CD4-positive, alpha-beta T cell treated with Interleukin-17A for 1 hour (primary cell): Measurements from ENCODE around the gene PEAK1.
"Not testable (repeated sequence)": the region's sequence is repeated elsewhere in the genome, so short reads cannot be mapped to it uniquely, and the experiment has no call there.

ENCODE experiments used
- DNase-seq: peaks from one replicate; pipeline ENCODE4 v3.0.0-alpha.2; 2020

Gene PEAK1

DNA sequence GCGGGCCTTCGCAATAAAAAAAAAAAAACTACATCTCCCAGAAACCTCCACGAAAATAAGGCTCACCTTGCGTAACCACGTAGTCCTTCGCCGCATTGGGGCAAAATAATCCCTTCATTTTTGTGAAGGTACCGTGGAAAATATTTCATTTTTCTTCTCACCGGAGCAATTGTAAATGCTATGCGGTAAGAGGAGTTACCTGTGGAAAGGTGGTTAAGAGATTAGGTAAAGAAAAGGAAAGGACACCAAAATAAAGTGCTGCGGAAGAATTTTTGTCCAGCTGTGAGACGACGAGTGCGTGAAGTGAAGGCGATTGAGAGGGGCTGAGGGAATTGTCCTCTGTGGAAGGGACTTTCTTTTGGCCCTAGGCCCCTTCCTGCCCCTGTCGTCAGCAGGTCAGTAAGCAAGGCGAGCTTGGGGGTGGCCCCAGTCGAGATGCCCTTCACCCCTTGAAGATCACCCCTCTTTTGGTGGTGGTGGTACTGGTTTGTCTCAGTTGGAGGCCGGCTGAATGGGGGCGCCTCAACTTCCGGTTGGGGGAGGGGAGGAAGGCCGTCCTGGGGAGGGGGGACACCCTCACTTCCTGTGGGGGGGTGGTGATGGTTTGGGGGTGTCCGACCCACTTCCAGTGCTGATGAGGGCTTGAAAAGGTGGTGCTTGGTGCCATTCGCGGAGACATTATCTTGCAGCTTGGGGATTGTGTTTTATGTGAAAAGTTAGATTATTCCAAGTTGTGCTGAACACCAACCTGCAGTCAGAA lies 886 bp upstream of the PEAK1 start, which contains the start of gene HMG20A:
HMG20A (plus strand) TSS at position 279 of the 760 bp plus-strand sequence. CDS start 37,520 bp downstream, outside the sequence.
- peak; percentile 72 for DNase-seq

DNA sequence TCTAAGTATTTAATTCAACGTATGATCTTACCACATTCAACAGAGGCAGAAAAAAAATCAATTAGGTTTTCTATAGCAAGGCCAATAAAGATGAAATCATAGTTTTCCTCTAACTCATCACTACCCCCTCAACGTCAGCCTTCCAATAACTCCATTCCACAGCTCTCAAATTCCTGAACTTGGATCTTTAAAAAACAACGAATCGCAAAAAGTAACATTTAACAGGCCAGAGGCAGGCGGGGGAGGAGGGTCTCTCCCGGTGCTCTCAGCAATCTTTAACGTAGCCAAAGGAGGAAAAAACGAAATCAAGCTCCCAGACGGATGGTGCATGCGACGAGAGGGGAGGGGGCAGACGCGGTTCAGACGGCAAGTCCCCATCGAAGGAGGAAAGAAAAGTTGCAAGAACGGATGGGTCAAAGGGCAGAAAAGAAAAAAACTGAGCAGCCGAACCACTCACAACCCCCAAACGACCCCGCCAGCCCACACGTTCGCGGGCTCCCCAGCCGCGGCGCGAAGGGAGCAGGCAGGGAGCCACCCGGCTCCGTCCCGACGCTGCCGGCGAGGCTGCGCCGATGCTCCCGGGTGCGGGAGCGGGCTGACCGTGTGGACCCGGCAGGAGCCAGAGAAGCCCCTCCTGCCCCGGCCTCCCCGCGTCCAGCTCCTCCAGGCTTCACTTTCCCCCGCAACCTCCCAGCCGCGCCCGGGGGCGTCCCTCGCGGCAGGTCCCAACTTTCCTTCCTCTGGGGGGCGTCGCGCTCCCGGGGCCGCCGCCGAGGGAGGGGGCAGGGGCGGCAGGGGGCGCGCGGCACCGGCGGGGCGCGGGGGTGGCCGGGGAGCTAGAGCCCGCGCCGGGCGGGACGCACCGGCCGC lies 703 bp downstream of the PEAK1 start:
- DNase-seq: peak; percentile 29

DNA sequence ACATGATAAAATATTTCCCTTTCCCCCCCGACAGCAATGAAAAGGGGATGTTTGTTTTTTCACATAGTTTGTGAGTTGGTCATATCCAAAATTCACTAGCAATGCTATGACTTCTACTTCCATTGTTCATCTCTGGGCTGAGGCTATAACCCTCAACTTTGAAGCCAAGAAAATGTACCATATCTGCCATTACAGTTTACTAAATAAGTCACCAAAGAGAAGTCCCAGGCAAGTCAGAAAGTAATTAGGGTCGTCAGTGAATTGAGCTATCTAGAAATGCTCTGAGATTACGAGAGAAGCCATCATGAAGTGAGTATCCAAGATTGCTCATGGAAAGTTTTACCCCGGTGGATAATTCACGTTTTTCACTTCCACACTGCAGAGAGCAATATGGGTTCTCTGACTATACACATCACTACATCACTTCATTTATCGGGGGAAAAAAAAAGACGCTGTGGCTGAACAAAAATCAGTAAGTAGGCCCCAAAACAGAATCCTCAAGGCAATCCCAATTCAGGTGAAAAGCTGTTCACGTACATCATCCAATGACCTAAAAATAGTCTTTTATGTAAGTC lies 1.4 kb downstream of the PEAK1 start:
- DNase-seq: no peak

DNA sequence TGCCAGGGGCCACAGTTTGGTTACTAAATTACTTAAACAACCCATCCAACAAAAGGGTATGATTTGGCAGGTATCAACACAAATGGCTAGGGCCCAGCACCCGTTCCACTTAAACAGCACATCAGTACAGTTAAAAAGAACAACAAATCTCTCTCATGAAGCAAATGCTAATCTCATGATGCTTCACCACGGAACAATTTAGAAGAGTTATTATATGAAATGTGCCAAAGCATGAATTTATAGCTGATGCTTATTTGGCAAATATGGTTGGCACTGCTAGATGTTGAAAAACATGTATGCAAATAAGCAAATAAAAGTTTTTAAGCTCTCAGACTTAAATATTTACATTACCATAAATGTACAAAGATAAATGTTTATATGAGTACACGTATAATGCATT lies 2.3 kb downstream of the PEAK1 start:
- no peak for DNase-seq

DNA sequence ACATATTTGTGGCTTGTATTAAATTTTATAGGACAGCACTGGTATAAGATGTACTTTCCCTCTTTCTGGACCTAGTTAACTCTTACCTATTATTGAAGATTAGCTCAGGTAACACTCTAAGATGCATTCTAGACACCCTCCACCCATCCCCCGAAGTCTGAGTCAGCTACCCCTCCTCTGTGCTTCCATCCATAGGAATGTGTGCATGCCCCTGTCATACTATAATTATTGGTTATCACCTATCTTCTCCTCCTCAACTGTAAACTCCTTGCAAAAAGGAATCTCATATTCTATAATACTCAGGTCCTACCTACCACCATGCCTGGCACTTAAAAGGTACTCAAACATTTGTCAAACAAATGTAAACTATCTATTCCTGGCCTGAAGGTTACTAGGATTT lies 3.0 kb downstream of the PEAK1 start:
- DNase-seq: no peak

DNA sequence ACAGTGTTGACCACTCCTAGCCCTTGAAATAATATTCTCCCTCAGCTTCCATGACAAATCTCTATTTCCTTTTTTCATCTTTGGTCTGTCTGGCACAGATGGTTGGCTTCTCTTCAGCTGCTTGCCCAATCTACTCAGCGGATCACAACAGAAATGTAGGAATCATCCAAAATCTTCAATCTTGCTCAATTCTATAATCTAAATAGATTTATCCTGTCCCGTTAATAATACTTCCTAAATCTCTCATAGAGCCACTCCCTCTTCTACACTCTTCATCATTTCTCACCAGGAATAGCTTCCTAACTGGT lies 3.8 kb downstream of the PEAK1 start:
- DNase-seq: no peak

DNA sequence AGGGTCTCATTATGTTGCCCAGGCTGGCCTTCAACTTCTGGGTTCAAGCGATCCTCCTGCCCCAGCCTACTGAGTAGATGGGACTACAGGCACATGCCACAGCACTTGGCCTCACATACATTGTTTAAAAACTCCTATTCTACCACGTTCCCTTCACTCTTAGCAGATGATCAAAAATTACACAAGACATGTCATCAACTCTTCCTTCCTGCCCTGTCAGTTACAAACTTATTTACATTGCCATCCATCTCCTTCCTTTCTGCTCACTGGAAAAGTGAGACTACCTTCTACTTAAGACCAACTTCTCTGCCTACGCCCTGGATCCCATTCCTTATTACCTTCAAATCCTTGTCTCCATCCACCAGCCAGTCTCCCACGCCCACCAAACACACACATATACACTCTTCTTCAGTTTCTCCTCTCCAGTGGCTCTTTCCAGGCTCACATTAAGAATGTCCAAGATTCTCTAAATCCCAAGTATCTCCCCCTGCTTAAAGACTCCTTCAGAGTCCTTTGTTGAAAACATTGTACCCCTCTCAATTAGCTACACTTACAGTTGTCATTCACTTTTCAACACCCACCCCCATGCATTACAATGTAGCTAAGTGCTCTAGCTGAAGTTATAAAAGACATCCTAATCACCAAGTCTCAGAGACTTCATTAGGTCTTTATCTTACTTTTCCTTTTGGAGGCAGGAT lies 4.3 kb downstream of the PEAK1 start:
- no peak for DNase-seq

DNA sequence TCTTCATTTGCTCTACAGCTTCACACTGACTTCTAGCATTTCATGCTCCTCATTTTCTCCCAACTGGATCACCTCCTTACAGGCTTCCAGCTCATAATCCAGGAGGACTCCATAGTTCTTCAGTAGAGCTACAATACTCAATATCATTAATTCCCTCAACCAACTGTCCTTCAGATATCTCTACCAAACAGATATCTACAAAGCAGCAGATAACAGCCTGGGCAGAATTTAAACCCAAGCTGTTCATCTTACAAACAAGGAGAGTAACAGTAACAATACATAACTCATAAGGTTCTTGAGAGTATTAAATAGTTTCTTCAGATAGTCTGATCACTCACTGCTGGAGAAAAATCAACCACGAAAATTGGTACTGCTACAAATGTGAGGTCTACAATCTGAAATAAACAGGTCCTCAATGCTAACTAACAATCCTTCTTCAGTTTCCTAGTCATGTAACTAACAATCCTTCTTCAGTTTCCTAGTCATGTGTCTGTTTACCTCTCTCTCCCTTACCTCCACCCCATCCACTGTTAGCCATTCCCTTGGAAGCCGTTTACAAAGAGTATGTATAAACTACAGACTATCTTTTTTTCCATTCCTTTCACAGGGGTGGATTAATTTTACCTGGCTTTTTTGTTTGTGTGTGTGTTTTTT lies 5.0 kb downstream of the PEAK1 start:
- no peak for DNase-seq

DNA sequence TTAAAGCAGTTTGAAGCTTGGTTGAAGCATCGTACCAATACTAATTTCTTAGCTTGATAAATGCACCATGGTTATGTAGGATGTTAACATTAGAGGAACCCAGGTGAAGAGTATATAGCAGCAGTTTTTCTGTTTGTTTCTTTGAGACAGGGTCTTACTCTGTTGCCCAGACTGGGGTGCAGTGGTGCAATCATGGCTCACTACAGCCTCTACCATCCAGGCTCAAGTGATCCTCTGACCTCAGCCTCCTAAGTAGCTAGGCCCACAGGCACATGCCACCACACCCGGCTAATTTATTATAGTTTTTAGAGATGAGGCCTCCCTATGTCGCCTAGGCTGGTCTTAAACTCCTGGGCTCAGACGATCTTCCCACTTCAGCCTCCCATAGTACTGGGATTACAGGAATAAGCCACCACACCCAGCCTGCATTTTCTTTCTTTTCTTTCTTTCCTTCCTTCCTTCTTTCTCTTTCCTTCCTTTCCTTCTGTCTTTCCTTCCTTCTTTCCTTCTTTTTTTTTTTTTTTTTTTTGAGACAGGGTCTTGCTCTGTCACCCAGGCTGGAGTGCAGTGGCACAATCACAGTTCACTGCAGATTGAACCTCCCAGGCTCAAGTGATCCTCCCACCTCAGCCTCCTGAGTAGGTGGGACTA lies 6.1 kb downstream of the PEAK1 start:
- DNase-seq: no peak

DNA sequence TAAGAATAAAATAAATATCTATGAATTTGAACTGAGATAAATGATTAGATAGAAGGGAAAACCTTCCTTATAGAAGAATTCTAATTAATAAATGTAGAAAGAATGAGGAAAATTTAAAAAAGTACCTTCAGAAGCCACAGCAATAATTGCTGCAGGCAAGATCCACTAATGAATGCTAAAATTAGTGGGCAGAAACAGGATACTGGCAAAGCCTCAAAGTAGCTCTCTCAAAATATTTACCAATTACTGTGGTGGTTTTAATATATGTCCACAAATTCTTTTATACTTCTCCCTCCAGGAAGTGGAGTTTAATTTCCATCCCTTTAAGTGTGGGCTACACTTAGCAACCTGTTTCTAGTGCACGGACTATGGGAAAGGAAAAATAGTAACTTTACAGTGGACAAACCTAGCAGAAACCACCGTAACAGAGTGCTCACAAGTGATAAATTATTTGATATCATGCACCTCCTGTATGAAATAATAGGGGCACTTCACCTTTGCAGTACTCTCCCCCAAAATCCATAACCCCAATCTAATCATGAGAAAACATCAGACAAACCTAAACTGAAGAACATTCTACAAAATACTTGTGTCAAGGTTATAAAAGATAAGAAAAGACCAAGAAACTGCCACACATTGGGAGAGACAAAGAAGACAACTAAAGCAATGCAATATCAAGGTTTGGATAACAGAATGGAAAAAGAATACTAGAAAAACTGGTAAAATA lies 6.8 kb downstream of the PEAK1 start:
- DNase-seq: no peak

DNA sequence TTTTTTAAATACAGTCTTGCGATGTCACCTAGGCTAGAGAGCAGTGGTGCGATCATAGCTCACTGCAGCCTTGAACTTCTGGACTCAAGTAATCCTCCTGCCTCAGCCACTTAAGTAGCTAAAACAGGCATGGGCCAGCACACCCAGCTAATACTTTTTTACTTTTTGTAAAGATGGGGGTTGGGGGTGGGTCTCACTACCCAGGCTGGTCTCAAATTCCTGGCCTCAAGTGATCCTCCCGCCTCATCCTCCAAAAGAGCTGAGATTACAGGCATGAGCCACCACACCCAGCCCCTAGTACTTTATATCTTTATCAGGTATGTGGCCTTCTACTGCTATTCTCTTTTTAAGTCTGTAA lies 8.3 kb downstream of the PEAK1 start:
- no peak for DNase-seq

DNA sequence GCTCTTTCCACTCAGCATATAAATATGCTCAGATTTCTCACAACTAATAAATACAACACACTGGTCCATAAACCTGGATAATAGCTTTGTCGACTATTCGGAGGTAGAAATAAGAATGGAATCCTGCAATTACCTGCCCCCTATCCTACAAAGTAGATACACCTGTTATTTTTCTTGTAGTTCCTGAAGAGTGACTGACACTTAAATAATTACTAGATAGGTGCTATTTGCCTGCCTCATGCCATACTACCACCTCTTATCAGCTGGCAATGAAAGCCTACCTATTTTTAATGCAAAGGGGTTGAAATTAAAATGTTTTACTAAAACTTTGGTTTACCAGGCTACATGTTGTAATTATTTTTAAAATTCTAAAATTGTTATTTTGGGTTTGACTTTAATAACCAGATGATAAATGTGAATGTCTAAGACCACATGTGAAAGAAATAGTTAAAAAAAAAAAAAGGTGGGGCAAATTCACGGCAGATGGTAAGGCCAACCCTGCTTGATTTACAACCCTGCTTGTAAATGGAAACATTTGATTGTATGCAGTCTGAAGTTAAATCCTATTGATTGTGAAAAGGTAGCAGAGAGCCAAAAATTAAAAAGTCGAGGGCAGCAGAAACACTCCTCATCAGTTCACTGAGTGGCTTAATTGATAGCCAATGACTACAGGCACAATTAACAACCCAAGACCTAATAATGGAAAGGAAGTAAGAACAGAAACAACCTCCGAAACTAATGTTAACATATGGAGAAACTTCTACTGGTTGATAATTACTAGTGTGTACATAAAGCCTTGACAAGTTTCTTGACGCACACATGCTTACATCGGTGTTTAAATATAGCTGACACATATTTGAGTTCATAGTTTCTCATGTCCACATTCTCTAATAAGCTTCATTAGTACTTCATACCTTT lies 8.9 kb downstream of the PEAK1 start:
- DNase-seq: no peak

DNA sequence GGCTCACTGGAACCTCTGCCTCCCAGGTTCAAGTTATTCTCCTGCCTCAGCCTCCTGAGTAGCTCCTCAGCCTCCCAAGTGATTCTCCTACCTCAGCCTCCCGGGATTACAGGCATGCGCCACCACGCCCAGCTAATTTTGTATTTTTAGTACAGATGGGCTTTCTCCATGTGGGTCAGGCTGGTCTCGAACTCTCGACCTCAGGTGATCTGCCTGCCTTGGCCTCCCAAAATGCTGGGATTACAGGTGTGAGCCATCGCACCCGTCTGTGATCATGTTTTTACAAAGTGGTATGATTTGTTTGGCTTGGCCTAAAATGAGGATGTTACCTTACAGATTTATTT lies 9.8 kb downstream of the PEAK1 start:
- not testable (repeated sequence) for DNase-seq

DNA sequence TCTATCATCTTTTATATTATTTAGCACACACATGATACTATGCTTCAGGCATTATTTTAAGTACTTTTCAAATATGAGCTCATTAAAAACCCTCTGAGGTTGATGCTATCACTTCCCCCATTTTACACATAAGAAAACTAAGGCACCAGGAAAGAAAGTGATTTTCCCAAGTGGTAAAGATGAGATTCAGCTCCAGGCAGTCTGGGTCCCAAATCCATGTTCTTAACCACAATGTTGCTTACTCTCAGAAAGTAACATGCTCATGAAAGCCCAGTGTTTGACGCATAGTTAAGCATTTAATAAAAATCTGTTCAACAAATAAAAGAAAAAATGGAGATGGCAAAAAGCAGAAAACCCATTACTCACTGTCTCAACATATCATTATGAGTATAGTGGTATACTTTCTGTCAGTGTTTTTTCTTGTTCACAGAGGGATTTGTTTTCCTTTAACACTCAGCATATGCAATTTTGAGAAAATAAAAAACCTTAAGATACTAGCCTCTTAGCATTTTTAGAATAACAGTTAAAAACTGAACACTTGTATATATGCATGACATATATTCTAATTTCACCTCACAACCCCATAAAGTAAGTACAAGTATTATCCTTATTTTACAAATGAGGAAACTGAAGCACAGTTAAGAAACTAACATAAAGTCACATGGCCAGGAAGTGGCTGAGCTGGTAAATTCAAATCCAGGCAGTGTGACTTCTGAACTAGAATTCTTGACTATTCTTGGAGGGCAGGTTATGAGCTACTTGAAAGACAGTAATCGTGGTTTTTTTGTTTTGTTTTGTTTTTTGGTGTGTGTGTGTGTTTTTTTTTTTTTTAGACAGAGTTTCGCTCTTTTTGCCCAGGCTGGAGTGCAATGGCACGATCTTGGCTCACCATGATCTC lies 10.4 kb downstream of the PEAK1 start:
- DNase-seq: peak; percentile 43

DNA sequence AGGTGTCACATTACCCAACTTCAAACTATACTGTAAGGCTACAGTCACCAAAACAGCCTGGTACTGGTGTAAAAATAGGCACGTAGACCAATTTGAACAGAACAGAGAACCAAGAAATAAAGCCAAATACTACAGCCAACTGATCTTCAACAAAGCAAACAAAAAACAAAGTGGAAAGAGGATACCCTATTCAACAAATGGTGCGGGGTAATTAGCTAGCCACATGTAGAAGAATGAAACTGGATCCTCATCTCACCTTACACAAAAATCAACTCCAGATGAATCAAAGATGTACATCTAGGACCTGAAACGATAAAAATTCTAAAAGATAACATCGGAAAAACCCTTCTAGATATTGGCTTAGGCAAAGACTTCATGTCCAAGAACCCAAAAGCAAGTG lies 13.1 kb downstream of the PEAK1 start:
- DNase-seq: no peak

DNA sequence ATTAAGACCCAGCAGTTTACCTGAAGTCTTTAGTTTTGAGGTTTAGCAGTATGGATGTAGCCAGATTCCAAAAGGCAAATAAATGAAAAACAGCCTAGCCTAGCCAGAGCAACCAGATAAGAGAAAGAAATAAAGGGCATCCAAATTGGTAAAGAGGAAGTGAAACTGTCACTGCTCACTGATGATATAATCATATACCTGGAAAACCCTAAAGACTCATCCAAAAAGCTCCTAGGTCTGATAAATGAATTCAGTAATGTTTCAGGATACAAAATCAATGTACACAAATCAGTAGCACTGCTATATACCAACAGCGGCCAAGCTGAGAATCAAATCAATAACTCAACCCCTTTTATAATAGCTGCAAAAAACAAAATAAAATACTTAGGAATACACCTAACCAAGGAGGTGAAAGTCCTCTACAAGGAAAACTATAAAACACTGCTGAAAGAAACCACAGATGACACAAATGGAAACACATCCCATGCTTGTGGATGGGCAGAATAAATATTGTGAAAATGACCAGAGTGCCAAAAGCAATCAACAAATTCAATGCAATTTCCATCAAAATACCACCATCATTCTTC lies 13.6 kb downstream of the PEAK1 start:
- DNase-seq: not testable (repeated sequence)

DNA sequence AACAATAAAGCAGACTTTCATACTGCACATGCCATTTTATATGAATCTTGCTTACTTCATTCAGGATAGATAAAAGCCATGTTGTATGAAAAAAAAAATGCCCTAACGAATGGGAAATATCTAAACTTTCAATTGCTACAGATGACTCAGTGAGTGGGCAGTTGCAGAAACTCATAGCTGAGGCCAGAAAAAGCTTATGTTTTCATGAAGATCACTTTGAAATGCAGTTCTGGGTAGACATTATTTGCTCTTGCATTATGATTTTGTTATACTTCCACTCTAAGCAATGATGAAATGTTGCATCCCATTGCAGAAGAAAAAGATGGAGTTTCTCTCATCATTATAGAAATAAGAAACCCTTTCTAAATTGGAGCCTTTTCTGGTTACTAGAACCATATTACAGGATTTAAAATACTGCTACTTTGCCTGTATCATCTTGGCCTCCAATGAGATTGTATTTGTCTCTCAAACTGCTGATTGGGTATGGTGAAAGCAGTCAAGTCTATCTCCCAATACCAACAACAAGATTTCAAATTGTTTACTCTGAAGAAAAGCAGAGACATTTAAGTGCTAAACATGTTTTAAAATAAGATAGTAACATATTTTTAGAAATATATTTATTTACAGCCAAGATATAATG lies 17.0 kb downstream of the PEAK1 start:
- no peak for DNase-seq

DNA sequence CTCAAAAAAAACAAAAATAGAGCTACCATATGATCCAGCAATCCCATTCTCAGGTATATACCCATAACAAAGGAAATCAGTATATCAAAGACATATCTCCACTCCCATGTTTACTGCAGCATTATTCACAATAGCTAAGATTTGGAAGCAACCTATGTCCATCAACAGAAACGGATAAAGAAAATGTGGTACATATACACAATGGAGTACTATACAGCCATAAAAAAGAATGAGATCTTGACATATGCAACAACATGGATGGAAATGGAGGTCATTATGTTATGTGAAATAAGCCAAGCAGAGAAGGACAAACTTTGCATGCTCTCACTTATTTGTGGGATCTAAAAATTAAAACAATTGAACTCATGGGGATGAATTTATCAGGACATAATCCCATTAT lies 19.6 kb downstream of the PEAK1 start:
- no peak for DNase-seq

DNA sequence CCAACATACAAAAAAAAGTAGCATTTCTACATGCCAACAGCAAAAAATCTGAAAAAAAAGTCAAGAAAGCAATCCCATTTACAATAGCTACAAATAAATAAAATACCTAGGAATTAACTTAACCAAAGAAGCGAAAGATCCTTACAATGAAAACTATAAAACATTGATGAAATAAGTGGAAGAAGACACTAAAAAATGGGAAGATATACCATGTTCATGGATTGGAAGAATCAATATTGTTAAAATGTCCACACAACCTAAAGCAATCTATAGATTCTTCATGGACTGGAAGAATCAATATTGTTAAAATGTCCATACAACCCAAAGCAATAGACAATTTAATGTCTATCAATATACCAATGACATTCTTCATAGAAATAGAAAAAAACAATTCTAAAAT lies 21.0 kb downstream of the PEAK1 start:
- no peak for DNase-seq
